ENCODE measurements around the gene LPP. TPM values are rescaled to one million over a fixed set of nuclear protein-coding genes. Genes with fewer than 3 reads are reported as not detected.

The LPP gene
- total and polyA plus RNA-seq, 2 of the 4 experiments (the other 2 are of a cell fraction): 16.0 to 130 TPM

DNA sequence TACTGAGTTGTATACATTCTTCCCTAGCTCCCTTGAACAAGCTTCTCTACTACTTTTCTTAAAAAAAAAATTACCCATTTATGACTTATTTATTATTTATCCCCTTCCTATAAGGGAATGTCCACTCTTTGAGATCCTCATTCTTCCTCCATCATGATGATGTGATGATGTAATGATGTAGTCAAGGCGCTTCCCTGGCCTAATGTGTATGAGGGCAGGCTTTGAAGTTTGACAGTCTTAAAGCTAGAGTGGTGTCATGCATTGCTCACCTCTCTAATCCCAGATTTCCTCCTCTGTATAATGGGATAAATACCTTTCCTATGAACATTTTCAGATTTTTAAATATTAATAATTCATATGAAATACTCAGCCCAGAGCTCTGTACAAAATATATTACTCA lies 531.8 kb downstream of the LPP start:
- no peak overlapping the region for H2AK5ac ChIP-seq (ENCODE audit: low read depth, low read length)
- H3K9me3 ChIP-seq (ENCODE audit: control insufficient read depth, insufficient read depth, low read length): no peaks in the 10 kb centered on the region
- no peak overlapping the region for H2BK15ac ChIP-seq (ENCODE audit: low read depth, low read length)
- ChIA-PET CTCF (no interaction called here), POLR2A (ENCODE audit: unreplicated experiment) (no interaction called here)
- dilution Hi-C loops (cut with HindIII; ENCODE audit: low sequenced_read_pairs, unreplicated experiment) (no loop called here), intact Hi-C loops (cut with micrococcal nuclease) (loop anchor here (10.0 kb wide), 2 partner anchors 269 to 459 kb away; no protein-coding TSS in a partner anchor), in situ Hi-C loops (cut with MboI; ENCODE audit: low sequenced_read_pairs) (loop anchor here (25.0 kb wide), 1 partner anchor 948 kb away; the partner anchor contains the start of gene BCL6)
- no peak overlapping the region for H2BK20ac ChIP-seq (ENCODE audit: low read depth, low read length)
- no peaks in the 10 kb centered on the region for H3K36me3 ChIP-seq (ENCODE audit: control insufficient read depth, insufficient read depth, low read length)
- peaks cover 25% of the 10 kb centered on the region; the same call in 1 of the 2 replicates for H4K20me1 ChIP-seq (ENCODE audit: insufficient read depth, low read length)
- DNase-seq: no peak
- H3K27me3 ChIP-seq (ENCODE audit: control insufficient read depth, insufficient read depth, low read length): no peaks in the 10 kb centered on the region
- H4K5ac ChIP-seq (ENCODE audit: low read depth, low read length): no peak overlapping the region
- TF ChIP-seq, protein P1, sequence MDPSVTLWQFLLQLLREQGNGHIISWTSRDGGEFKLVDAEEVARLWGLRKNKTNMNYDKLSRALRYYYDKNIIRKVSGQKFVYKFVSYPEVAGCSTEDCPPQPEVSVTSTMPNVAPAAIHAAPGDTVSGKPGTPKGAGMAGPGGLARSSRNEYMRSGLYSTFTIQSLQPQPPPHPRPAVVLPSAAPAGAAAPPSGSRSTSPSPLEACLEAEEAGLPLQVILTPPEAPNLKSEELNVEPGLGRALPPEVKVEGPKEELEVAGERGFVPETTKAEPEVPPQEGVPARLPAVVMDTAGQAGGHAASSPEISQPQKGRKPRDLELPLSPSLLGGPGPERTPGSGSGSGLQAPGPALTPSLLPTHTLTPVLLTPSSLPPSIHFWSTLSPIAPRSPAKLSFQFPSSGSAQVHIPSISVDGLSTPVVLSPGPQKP (IDR thresholded peaks at IDR 0.05; ENCODE audit: borderline replicate concordance, low read depth, low read length): no peak
- TF ChIP-seq CHD1 (IDR thresholded peaks at IDR 0.05; ENCODE audit: low read depth, low read length) (no peak), RAD21 (IDR thresholded peaks at IDR 0.05; ENCODE audit: low read length) (no peak), CEBPB (IDR thresholded peaks at IDR 0.05; ENCODE audit: low read depth, low read length) (no peak)
- H3K79me1 ChIP-seq (ENCODE audit: low read depth in 1 of 2, low read length in 2 of 2): peaks cover 51 to 84% of the 10 kb centered on the region in 2 experiments
- no peak overlapping the region for H3K9ac ChIP-seq (ENCODE audit: low read depth, low read length)
- no peak overlapping the region for H2BK5ac ChIP-seq (ENCODE audit: low read depth, low read length, poor library complexity, severe bottlenecking)
- H2AFZ ChIP-seq (replicated peaks; ENCODE audit: low read length, poor library complexity): no peak overlapping the region
- H2BK120ac ChIP-seq (ENCODE audit: low read depth, low read length): no peak overlapping the region
- no peak overlapping the region for H3K4me3 ChIP-seq (ENCODE audit: insufficient read depth, low read depth, low read length)
- H4K91ac ChIP-seq (ENCODE audit: insufficient read depth, low read depth, low read length): no peak overlapping the region
- no peak overlapping the region for H3K4ac ChIP-seq (ENCODE audit: low read depth, low read length)
- peaks cover 14% of the 10 kb centered on the region for H3K4me1 ChIP-seq (ENCODE audit: control insufficient read depth, insufficient read depth, low read length)
- no peak for ATAC-seq (ENCODE audit: low read depth)
- no peak overlapping the region for H3K4me2 ChIP-seq (ENCODE audit: low read depth, low read length)
- H4K8ac ChIP-seq (ENCODE audit: low read depth in 2 of 2, low read length in 2 of 2): no peak overlapping the region
- no peak overlapping the region for H3K18ac ChIP-seq (ENCODE audit: low read depth, low read length)
- H3K27ac ChIP-seq (ENCODE audit: insufficient read depth, low read length): no peak overlapping the region
- H3K56ac ChIP-seq (ENCODE audit: extremely low read depth, insufficient read depth, low read length): no peak overlapping the region
- H3K23ac ChIP-seq (ENCODE audit: low read depth, low read length): no peak overlapping the region
- WGBS, 2 experiments (ENCODE audit: extremely low coverage in 2 of 2, insufficient read length in 1 of 2): no CpG with 5 or more reads among the region's 1 CpG
- no TSS peak for BruUV-seq (replicated peaks)
- peaks cover 11% of the 10 kb centered on the region for H3K9me1 ChIP-seq (ENCODE audit: insufficient read depth, low read length)
- no peak overlapping the region for H2AK9ac ChIP-seq (replicated peaks; ENCODE audit: low read depth, low read length, poor library complexity)
- no peak overlapping the region for H3K14ac ChIP-seq (replicated peaks; ENCODE audit: low read depth, low read length)
